GM18499 (cell line): Measurements from ENCODE around the gene GPX8.
A peak's percentile ranks its signal among the peaks of the same experiment; 100 is the strongest.

Source experiments
- ATAC-seq: cut with Tn5 transposase; IDR thresholded peaks from one replicate; pipeline ENCODE4 v1.9.1; 2021; ENCODE audit warnings: moderate number of reproducible peaks; ENCODE audit not compliant: insufficient read depth, unreplicated experiment

The GPX8 gene

GRCh38 chr5:55172051-55172899 is 12.3 kb downstream of the GPX8 start:
- ATAC-seq: peak; percentile 53

- no peak for ATAC-seq
Observed at GRCh38 chr5:55172937-55173686, 13.1 kb downstream of the GPX8 start, which contains the start of gene CDC20B. TSS of gene CDC20B (minus strand) at chr5:55173177. CDS start at chr5:55173000, 177 bp downstream.

GRCh38 chr5:55173687-55174230 is 13.8 kb downstream of the GPX8 start:
- no peak for ATAC-seq

DNA sequence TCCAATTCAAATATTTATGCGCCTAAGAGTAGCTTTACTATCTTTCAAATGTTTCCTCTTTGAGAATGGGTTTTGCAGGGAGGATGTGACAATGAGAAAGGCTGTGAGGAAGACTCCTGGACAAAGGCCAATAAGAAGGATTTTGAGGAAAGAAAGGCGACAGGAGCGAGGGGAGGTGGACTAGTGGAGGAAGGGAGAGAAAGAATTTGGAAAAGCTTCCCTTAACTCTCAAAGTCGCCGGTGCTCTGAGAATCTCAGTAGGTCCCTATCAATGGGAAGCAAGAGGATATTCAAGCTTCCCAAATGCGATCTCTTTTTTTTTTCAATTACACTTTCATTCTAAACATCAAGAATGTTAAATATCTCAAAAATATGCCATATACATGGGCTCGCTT is 15.8 kb downstream of the GPX8 start:
- no peak for ATAC-seq

- no peak for ATAC-seq
Observed at GRCh38 chr5:55176176-55176818, 16.3 kb downstream of the GPX8 start.

- no peak for ATAC-seq
Observed at GRCh38 chr5:55177078-55177477, 17.1 kb downstream of the GPX8 start.

DNA sequence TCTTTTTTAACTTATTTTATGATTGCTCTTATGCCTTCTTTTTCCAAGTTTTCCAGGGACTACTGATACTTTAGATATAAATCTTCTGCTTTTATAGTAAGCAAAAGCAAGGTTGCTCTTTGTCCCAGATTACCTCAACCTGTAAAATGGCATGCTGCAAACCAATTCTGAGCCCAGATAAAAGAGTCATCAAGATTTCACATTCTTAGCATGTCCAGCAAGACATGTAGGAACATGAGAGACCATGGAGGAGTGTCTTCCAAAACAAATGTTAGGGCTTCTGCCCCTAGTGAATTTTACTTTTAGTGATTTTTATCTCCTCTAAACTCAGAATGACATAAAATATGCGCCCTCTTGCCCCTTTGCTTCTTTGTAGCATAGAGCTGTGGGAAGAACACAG is 20.0 kb downstream of the GPX8 start:
- no peak for ATAC-seq

- no peak for ATAC-seq
Observed at GRCh38 chr5:55187370-55187769, 27.4 kb downstream of the GPX8 start.

DNA sequence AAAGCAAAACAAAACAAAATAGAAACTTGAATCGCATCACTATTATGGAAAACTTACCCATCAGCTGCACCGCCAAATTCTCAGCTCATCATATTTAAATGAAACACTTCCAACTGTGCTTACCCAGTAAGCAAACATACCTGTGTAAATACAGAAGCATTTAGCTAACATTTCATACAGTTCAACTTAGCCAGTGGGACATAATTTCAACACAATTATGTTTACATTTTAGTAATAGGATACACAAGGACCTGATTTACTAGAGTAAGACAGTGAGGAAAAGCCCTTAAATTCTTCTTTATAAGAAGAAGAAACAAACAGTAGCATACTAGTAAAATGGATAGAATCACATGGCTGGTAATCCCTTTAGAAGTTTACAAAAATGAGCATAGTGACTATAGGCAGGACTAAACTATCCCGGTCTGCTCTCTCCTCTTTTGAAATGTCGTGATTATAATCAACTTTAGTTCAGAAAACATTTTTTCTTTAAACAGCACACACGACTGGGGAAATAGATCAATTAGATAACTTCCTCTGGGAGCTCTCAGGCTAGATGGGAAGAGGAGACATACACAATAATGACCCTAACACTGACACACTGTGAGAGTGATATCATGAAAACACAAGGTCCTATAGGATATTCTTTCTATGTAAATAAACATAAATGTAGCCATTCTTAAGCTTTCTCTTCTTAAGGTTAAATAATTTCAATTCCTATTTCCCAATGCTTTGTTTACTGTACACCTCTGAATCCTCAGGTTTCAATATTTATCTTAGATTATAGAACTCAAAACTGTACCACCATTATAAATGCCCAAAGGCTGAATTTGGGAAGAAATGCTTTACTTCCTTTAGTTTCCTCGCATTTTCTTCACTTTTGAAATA is 28.9 kb downstream of the GPX8 start:
- ATAC-seq: no peak

DNA sequence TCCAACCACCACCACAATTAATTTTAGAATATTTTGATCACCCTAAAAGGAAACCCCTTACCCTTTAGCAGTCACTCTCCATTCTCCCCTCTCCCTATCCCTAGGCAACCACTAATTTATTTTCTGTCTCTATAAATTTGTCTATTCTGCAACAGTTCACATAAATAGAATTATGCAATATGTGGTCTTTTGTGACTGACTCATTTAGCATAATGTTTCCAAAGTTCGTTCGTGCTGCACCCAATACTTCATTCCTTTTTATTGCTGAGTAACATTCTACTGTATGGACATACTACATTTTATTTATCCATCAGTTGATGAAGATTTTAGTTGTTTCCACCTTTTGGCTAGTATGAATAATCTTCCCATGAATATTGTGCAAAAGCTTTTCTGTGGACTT is 31.2 kb downstream of the GPX8 start:
- no peak for ATAC-seq

GRCh38 chr5:55205001-55205400 is 45.0 kb downstream of the GPX8 start:
- ATAC-seq: no peak

DNA sequence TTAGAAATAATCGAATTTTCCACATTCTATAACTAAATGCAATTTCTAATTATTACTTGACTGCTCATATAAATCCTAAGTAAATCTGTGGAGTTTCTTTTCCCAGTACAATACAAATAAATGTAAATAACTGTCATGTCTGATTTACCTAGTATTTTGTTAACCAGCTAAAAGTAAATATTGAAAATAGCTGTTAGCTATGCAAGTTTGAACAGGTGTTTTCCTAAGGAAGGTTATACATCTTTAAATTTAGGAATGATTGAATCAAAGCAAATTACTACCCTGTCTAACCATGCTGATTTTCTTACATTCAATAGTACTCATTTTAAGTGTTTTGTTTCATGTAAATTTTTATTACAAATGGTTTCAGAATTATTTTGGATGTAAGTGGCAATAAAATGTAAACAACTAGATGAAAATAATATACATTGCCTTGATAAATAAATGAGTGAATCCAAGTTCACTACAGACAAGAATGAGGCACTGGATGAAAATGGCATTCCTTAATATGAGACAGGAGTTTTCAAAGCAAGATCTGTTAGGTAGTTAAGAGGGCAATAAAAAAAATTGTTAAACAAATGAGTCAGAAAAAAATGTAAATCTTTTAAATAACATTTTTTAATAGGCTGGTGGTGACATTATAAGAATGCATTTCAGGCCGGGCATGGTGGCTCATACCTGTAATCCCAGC is 51.4 kb downstream of the GPX8 start:
- ATAC-seq: no peak
